Measurements from ENCODE around the gene ZIC4. TPM values are rescaled to one million over a fixed set of nuclear protein-coding genes. Genes with fewer than 3 reads are reported as not detected.

Gene ZIC4
- total and polyA plus RNA-seq, 9 of the 15 experiments (the other 6 are each of a cell fraction or from before 2014, with no cell fraction given): not detected

- FAIRE-seq: no peak
- POLR2A ChIA-PET: no interaction called here
- CTCF ChIA-PET (ENCODE audit: low intra/inter-chr PET ratio): no interaction called here
Measured at GRCh38 chr3:147422601-147423536, 16.5 kb upstream of the ZIC4 start.

GRCh38 chr3:147422196-147422595, 15.9 kb upstream of the ZIC4 start:
- POLR2A ChIA-PET: no interaction called here
- H3K79me2 ChIP-seq (ENCODE audit: control insufficient read depth, insufficient read depth, low read length): no peaks in the 10 kb centered on the region
- FAIRE-seq (no peak), DNase-seq (ENCODE audit: extremely low read depth in 1 of 4, low spot score in 3 of 4) (no peak), ATAC-seq (no peak)
- no peak overlapping the region for H3K4me3 ChIP-seq
- no TSS peak for BruUV-seq (replicated peaks)
- no peak overlapping the region for H3K27ac ChIP-seq (ENCODE audit: extremely low read depth, low read depth, low read length)
- WGBS (ENCODE audit: insufficient coverage, low coverage, missing lambda C conversion rate): 2% methylated on average over 15 of the region's 15 CpGs
- H3K27me3 ChIP-seq (ENCODE audit: control insufficient read depth in 2 of 2, insufficient read depth in 2 of 2, low read length in 2 of 2): peaks cover 14 to 45% of the 10 kb centered on the region in 2 experiments
- intact Hi-C loops (cut with micrococcal nuclease) (no loop called here), in situ Hi-C loops (cut with MboI) (no loop called here)
- H3K9me1 ChIP-seq (ENCODE audit: control insufficient read depth, insufficient read depth, low read length): no peaks in the 10 kb centered on the region
- no peaks in the 10 kb centered on the region for H4K20me1 ChIP-seq (replicated peaks; ENCODE audit: control insufficient read depth, insufficient read depth, low read length)
- CTCF ChIA-PET (ENCODE audit: low intra/inter-chr PET ratio): no interaction called here
- peaks cover 0 to 8% of the 10 kb centered on the region in 2 experiments; a peak in 1 of 5 replicates for H3K4me1 ChIP-seq (replicated peaks in 1 of 2; ENCODE audit: control insufficient read depth in 2 of 2, insufficient read depth in 2 of 2, low read length in 2 of 2)
- no peak overlapping the region for H3K9ac ChIP-seq (ENCODE audit: insufficient read depth in 1 of 2, low read depth in 2 of 2, low read length in 2 of 2)
- H3K36me3 ChIP-seq (ENCODE audit: control insufficient read depth, insufficient read depth, low read length): no peaks in the 10 kb centered on the region
- no peak overlapping the region for H3K4me2 ChIP-seq (ENCODE audit: insufficient read depth, low read length)
- H2AFZ ChIP-seq (ENCODE audit: low read depth, low read length): no peak overlapping the region
- no peaks in the 10 kb centered on the region for H3K9me3 ChIP-seq (replicated peaks; ENCODE audit: control insufficient read depth, insufficient read depth, low read depth, low read length)
- no peak for TF ChIP-seq MAFG (tag; conservative IDR thresholded peaks at IDR 0.05)
- no peak for TF ChIP-seq RBM14 (IDR thresholded peaks at IDR 0.05; ENCODE audit: borderline replicate concordance, insufficient read depth, low read depth, low read length)
- TF ChIP-seq ZBTB9 (CRISPR knock-in tag; IDR thresholded peaks at IDR 0.05): no peak
- TF ChIP-seq ZBTB34 (CRISPR knock-in tag; IDR thresholded peaks at IDR 0.05): no peak
- no peak for TF ChIP-seq MXI1 (IDR thresholded peaks at IDR 0.05; ENCODE audit: low read depth, low read length)
- TF ChIP-seq TRIM25 (IDR thresholded peaks at IDR 0.05; ENCODE audit: borderline replicate concordance): no peak
- TF ChIP-seq SNAPC5 (CRISPR knock-in tag; IDR thresholded peaks at IDR 0.05): no peak
- TF ChIP-seq U2AF1 (optimal IDR thresholded peaks at IDR 0.05; ENCODE audit: low read depth, low read length): no peak

More at GRCh38 chr3:147422601-147423536, 16.5 kb upstream of the ZIC4 start:
- DNase-seq (ENCODE audit: extremely low read depth in 1 of 4, low spot score in 3 of 4) (no peak), ATAC-seq (no peak; the same call in 2 of the 3 replicates)
- H3K9ac ChIP-seq (ENCODE audit: insufficient read depth in 1 of 2, low read depth in 2 of 2, low read length in 2 of 2): no peak overlapping the region
- H3K4me3 ChIP-seq: no peak overlapping the region
- H3K4me1 ChIP-seq (replicated peaks in 1 of 2; ENCODE audit: control insufficient read depth in 2 of 2, insufficient read depth in 2 of 2, low read length in 2 of 2): peaks cover 0 to 8% of the 10 kb centered on the region in 2 experiments; a peak in 1 of 5 replicates
- in situ Hi-C loops (cut with MboI) (no loop called here), intact Hi-C loops (cut with micrococcal nuclease) (no loop called here)
- no TSS peak for BruUV-seq (replicated peaks)
- TF ChIP-seq HOXB6 (CRISPR knock-in tag; IDR thresholded peaks at IDR 0.05; ENCODE audit: borderline replicate concordance): no peak
- no peak for TF ChIP-seq FOXP1 (CRISPR knock-in tag; IDR thresholded peaks at IDR 0.05)
- H3K79me2 ChIP-seq (ENCODE audit: control insufficient read depth, insufficient read depth, low read length): no peaks in the 10 kb centered on the region
- under 1% methylated on average over 36 of the region's 36 CpGs for WGBS (ENCODE audit: insufficient coverage, low coverage, missing lambda C conversion rate)
- H3K9me1 ChIP-seq (ENCODE audit: control insufficient read depth, insufficient read depth, low read length): no peaks in the 10 kb centered on the region
- H4K20me1 ChIP-seq (replicated peaks; ENCODE audit: control insufficient read depth, insufficient read depth, low read length): no peaks in the 10 kb centered on the region
- no peaks in the 10 kb centered on the region for H3K36me3 ChIP-seq (ENCODE audit: control insufficient read depth, insufficient read depth, low read length)
- no peaks in the 10 kb centered on the region for H3K9me3 ChIP-seq (replicated peaks; ENCODE audit: control insufficient read depth, insufficient read depth, low read depth, low read length)
- H3K4me2 ChIP-seq (ENCODE audit: insufficient read depth, low read length): no peak overlapping the region
- H2AFZ ChIP-seq (ENCODE audit: low read depth, low read length): no peak overlapping the region
- no peak overlapping the region for H3K27ac ChIP-seq (ENCODE audit: extremely low read depth, low read depth, low read length)
- H3K27me3 ChIP-seq (ENCODE audit: control insufficient read depth in 2 of 2, insufficient read depth in 2 of 2, low read length in 2 of 2): peaks cover 14 to 45% of the 10 kb centered on the region in 2 experiments

Data from K562 (cell line).